GM13977 (cell line): ENCODE data around the gene PLXNA4.

Experiments
- DNase-seq: peaks from one replicate; pipeline ENCODE4 v3.0.0; 2012; ENCODE audit warnings: low spot score
- CTCF ChIP-seq: IDR thresholded peaks from 2 replicates; pipeline ENCODE4 v1.5.1; 2012; ENCODE audit warnings: mild to moderate bottlenecking, control low read depth; ENCODE audit not compliant: insufficient read depth; ENCODE audit errors: extremely low read depth, missing control alignments
- in situ Hi-C: fragments of 300-500 bp; cut with MboI; formaldehyde crosslinking; loops from one replicate; pipeline ENCODE4 v1.12.0; 2022; ENCODE audit warnings: low sequenced_read_pairs, low pct_unique_long_range_greater_than_20kb, mixed read lengths, inconsistent platforms; ENCODE audit not compliant: unreplicated experiment

PLXNA4 gene

GRCh38 chr7:132359743-132360142 lies 216.5 kb downstream of the PLXNA4 start:
- TF ChIP-seq CTCF = no peak
- no peak for DNase-seq
- in situ Hi-C loops = no loop called here

DNA sequence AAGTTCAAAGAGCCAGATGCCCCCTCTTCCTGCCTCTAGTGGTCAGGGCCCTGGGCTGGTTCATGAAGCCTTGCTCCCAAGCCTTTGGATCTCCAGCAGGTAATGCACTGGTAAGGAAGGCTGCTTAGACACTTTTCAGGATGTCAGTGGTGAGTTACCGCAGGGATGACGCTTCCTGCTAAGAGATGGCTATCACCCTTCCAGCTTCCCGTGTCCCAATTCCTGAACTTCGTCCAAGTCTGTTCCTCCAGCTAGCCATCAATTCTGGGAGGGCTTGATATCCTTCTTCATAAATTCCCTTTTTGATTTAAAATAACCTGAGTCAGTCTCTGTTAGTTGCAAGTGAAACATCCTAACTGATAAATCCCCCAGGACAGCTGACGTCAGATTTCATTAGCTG lies 221.2 kb downstream of the PLXNA4 start:
- TF ChIP-seq CTCF = no peak
- DNase-seq = no peak
- in situ Hi-C loops = no loop called here

DNA sequence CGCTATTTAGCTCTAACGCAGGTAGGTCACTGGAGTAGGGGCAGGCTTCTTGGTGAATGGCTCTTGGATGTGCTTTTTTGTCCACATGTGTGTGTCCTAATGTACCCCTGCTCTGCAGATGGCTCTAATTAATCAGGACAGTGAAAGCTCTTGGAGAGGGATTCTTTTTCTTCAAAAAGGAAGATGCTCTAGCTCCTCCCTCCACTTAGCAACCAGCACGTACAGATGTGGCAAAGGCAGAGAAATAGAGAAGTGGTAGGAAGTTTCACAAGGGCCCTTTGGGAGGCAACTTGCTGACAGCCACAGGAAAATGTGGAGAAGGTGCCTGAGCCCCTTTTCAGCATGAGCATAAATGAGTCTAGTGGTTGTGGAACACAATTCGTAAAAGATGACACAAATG lies 221.7 kb downstream of the PLXNA4 start:
- in situ Hi-C loops = no loop called here
- no peak for TF ChIP-seq CTCF
- DNase-seq = no peak

- no peak for DNase-seq
- no peak for TF ChIP-seq CTCF
- in situ Hi-C loops = no loop called here
Measured at GRCh38 chr7:132353936-132354335, 222.3 kb downstream of the PLXNA4 start.

DNA sequence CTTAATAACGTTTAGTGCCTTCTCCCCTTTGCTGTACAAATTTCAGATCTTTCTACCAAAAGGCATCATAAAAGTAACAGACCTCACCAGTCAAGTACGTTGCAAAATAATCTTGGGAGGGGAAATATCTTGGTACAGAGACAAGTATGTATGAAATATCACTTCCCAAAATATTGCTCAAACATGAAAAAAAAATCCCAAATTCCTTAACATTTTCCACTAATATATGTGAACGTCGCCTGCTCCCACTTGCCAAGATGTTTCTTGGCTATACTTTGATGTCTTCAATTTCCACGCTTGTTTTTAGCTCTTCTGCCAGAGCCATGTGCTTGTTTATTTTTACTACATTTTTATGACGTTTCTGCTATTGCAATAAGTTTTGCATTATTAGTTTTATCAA lies 223.5 kb downstream of the PLXNA4 start:
- no peak for DNase-seq
- in situ Hi-C loops = no loop called here
- no peak for TF ChIP-seq CTCF

DNA sequence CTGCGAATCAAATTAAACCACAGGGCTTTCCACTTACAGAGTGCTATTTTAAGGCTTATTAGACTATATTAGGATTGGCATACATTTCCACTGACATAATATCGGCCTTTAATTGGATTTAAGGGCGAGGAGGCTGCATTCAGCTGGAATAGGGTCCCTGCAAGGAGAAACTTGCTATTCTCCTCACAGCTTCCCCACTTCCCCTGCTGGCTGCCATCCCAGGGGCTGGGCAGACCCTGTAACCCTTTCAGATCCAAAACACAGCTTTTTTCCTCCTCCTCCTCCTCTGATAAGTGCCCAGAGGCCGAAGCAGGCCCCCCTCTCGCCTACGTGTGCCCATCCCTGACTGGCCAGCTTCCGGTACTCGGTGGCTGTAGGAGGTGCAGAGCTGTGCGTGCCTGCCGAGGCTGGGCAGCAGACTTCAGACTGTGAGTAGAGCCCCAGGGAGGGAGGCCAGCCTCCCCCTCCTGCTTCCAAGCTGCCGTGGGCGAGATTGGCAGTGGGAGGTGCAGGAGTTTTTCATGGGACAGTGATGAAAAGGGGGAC lies 224.2 kb downstream of the PLXNA4 start:
- TF ChIP-seq CTCF = no peak
- in situ Hi-C loops = no loop called here
- no peak for DNase-seq

GRCh38 chr7:132350741-132351140 lies 225.5 kb downstream of the PLXNA4 start:
- in situ Hi-C loops = no loop called here
- no peak for TF ChIP-seq CTCF
- no peak for DNase-seq
